ENCODE measurements around the gene INTS6. TPM values are rescaled to one million over a fixed set of nuclear protein-coding genes. Genes with fewer than 3 reads are reported as not detected.

Gene INTS6
- total and polyA plus RNA-seq, 12 donors: 13.1 to 82.4 (median 37.2) TPM

DNA sequence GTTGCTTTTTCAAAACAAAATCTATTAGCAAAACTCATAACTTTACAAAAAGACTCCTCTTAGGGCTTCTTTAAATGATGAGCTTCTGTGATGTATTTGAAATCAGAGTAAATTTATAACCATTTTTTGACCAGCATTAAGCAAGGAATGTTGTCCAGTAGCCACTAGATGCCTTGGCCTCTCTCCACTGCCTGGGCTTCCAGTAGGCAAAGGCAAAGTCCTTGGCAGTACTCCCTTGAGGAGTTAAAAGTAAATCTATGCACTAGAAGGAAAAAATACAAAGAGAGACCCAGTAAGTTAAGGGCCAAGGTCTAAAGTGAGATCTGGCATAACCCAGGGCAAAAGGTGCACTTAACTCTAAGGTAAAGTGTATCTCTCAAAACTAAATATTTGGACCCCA lies 103.8 kb downstream of the INTS6 start:
- TF ChIP-seq, protein P1, sequence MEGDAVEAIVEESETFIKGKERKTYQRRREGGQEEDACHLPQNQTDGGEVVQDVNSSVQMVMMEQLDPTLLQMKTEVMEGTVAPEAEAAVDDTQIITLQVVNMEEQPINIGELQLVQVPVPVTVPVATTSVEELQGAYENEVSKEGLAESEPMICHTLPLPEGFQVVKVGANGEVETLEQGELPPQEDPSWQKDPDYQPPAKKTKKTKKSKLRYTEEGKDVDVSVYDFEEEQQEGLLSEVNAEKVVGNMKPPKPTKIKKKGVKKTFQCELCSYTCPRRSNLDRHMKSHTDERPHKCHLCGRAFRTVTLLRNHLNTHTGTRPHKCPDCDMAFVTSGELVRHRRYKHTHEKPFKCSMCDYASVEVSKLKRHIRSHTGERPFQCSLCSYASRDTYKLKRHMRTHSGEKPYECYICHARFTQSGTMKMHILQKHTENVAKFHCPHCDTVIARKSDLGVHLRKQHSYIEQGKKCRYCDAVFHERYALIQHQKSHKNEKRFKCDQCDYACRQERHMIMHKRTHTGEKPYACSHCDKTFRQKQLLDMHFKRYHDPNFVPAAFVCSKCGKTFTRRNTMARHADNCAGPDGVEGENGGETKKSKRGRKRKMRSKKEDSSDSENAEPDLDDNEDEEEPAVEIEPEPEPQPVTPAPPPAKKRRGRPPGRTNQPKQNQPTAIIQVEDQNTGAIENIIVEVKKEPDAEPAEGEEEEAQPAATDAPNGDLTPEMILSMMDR (IDR thresholded peaks at IDR 0.05): no peak
- TF ChIP-seq POLR2A (IDR thresholded peaks at IDR 0.05): no peak
- no peaks in the 10 kb centered on the region for H3K36me3 ChIP-seq (replicated peaks in 1 of 2)
- intact Hi-C loops (cut with DNase I): no loop called here

DNA sequence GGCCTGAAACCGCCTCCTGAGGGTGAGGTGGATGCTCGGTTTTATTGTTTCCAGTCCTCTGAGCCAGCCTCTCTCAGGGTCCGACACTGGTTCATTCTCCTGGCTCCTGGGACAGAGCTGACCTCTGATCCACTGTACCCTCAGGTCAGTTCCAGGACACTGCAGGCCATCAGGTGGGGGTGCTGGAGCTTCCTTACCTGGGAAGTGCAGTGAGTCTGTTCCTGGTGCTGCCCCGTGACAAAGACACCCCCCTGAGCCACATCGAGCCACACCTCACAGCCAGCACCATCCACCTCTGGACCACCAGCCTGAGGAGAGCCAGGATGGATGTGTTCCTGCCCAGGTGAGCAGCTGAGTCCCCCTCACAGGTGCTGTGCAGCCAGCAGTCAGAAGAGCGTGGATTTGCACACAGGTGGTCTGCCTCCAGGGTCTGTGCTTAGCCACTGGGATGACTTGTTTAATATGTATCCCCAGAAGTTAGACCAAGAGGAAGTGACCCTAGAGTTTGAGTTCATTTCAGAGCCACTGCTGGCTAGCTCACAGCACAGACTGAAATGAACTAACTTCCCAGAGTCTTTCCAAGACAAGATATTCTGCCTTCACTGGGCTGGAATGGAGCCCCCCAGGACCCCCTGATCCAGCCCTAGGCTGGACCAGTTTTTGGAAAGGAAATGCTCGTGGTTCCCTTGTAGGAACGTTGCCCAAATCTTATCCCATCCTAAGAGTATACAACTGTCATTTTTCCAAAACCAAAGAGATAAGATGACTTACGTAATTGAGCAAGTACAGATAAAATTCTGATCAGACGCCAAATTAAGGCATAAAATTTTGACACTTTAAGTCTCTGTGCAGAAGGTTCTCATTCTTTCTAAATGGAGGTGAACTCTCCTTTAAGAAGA lies 104.5 kb downstream of the INTS6 start:
- Histone ChIP-seq H3K4me3 (no peak overlapping the region), H3K9me3 (replicated peaks in 1 of 3) (no peaks in the 10 kb centered on the region), H3K27ac (no peak overlapping the region), H3K36me3 (replicated peaks in 1 of 2) (no peaks in the 10 kb centered on the region), H3K4me1 (replicated peaks in 1 of 2) (peaks cover 0 to 11% of the 10 kb centered on the region in 2 donors), H3K27me3 (no peaks in the 10 kb centered on the region)
- TF ChIP-seq POLR2A (IDR thresholded peaks at IDR 0.05): no peak
- TF ChIP-seq, protein P1 (IDR thresholded peaks at IDR 0.05): no peak
- WGBS, 4 donors: 66 to 72% (median 68%) methylated on average over 8 to 10 of the region's 10 CpGs
- intact Hi-C loops (cut with DNase I): no loop called here
- no peak for DNase-seq

More for the DNA sequence above, 103.8 kb downstream of the INTS6 start:
- Histone ChIP-seq H3K9me3 (replicated peaks in 1 of 3) (no peaks in the 10 kb centered on the region), H3K4me1 (replicated peaks in 1 of 2) (peaks cover 0 to 11% of the 10 kb centered on the region in 2 donors), H3K4me3 (no peak overlapping the region), H3K27me3 (no peaks in the 10 kb centered on the region), H3K27ac (no peak overlapping the region)
- DNase-seq: peak in 1 of 7 donors; percentile 20

DNA sequence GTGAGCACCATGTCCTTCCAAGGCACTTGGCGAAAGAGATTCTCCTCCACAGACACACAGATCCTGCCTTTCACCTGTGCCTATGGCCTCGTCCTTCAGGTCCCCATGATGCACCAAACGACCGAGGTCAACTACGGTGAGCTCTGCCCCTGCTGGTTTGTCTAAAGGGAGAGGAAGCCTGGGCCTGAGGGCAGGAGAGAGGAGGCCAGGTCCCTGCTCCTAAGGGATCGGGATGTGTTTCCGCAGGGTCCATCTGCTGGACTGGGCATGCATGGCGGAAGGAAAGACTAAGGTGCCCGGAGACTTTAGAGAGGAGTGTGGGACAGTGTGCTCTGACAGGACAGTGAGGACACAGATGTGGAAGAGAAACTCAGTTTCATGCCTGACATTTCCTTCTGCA lies 105.7 kb downstream of the INTS6 start:
- peaks cover 0 to 11% of the 10 kb centered on the region in 2 donors for H3K4me1 ChIP-seq (replicated peaks in 1 of 2)
- intact Hi-C loops (cut with DNase I): no loop called here
- H3K27me3 ChIP-seq: no peaks in the 10 kb centered on the region
- H3K4me3 ChIP-seq: no peak overlapping the region
- no peaks in the 10 kb centered on the region for H3K9me3 ChIP-seq (replicated peaks in 1 of 3)
- no peak for DNase-seq
- WGBS, 4 donors: 82 to 93% (median 83%) methylated on average over 9 of the region's 9 CpGs
- TF ChIP-seq POLR2A (IDR thresholded peaks at IDR 0.05): no peak
- TF ChIP-seq, protein P1 (IDR thresholded peaks at IDR 0.05): no peak
- no peak overlapping the region for H3K27ac ChIP-seq
- H3K36me3 ChIP-seq (replicated peaks in 1 of 2): no peaks in the 10 kb centered on the region

DNA sequence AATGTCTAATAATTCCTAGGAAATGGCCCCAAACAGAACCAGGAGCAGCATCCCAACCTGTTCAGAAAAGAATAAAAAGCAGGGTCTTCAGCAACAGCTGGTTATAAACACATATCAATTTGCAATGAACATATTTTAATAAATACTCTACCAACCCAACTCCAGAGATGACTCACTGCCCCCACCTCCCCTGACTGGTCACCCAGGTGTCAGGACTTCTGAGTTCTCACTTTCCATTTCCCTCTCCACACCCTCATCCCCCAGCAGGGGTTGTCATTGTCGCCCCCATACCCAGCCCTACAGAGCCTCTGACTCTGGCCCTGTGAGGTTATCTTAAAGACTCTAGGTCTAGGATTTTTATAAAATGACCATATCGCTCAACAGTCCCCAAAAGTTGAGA lies 106.4 kb downstream of the INTS6 start:
- no peaks in the 10 kb centered on the region for H3K27me3 ChIP-seq
- peaks cover 0 to 11% of the 10 kb centered on the region in 2 donors for H3K4me1 ChIP-seq (replicated peaks in 1 of 2)
- no peak overlapping the region for H3K27ac ChIP-seq
- no peak overlapping the region for H3K4me3 ChIP-seq
- DNase-seq: no peak
- no peaks in the 10 kb centered on the region for H3K36me3 ChIP-seq (replicated peaks in 1 of 2)
- 84 to 94% (median 86%) methylated on average over 2 of the region's 2 CpGs for WGBS, 4 donors
- TF ChIP-seq POLR2A (IDR thresholded peaks at IDR 0.05): no peak
- TF ChIP-seq, protein P1 (IDR thresholded peaks at IDR 0.05): no peak
- intact Hi-C loops (cut with DNase I): no loop called here
- no peaks in the 10 kb centered on the region for H3K9me3 ChIP-seq (replicated peaks in 1 of 3)

All from adrenal gland (tissue), 12 donors.